IMR-90 (cell line): ENCODE results near the gene KCNC2. TPM values are rescaled to one million over a fixed set of nuclear protein-coding genes. Genes with fewer than 3 reads are reported as not detected.

Experiments
- ATAC-seq: fragments of 200-7000 bp; cut with Tn5 transposase; 2 replicates; pipeline ENCODE4 v1.9.1; 2020; ENCODE audit warnings: low read depth, mild to moderate bottlenecking, moderate library complexity
- BruUV-seq: library from RNA; stranded (reverse); fragments of 400-500 nt; replicated peaks from 2 replicates; lab custom pipeline; 2021; lab: Mats Ljungman, UMichigan
- CTCF ChIA-PET: fragments of 300-600 bp; formaldehyde crosslinking; extraction: SDS; loops from one replicate; lab custom pipeline; 2021; ENCODE audit warnings: antibody characterized with exemption; lab: Yijun Ruan, JAX
- POLR2A ChIA-PET: fragments of 300-600 bp; sonication (Branson Sonifier 250); formaldehyde crosslinking; loops from one replicate; lab custom pipeline; 2022; ENCODE audit warnings: antibody characterized with exemption; ENCODE audit not compliant: unreplicated experiment; lab: Charles Lee
- DNase-seq: peaks from one replicate; pipeline ENCODE4 v3.0.0; 2013
- H2AFZ ChIP-seq: replicated peaks from 2 replicates; pipeline ENCODE3; 2013; ENCODE audit warnings: low read length, mild to moderate bottlenecking; ENCODE audit not compliant: poor library complexity
- H2AK5ac ChIP-seq: 2 replicates; pipeline ENCODE4 v1.6.1; 2013; ENCODE audit warnings: low read depth, low read length, inconsistent platforms
- H2AK9ac ChIP-seq: replicated peaks from 2 replicates; pipeline ENCODE3; 2013; ENCODE audit warnings: mild to moderate bottlenecking, low read depth, low read length, moderate library complexity; ENCODE audit not compliant: poor library complexity
- H2BK120ac ChIP-seq: 2 replicates; pipeline ENCODE4 v1.6.1; 2013; ENCODE audit warnings: low read depth, low read length, inconsistent platforms
- H2BK15ac ChIP-seq: 3 replicates; pipeline ENCODE4 v1.6.1; 2013; ENCODE audit warnings: low read depth, low read length, inconsistent platforms
- H2BK20ac ChIP-seq: 2 replicates; pipeline ENCODE4 v1.6.1; 2013; ENCODE audit warnings: low read depth, mild to moderate bottlenecking, inconsistent platforms, low read length, moderate library complexity
- H2BK5ac ChIP-seq: 2 replicates; pipeline ENCODE4 v1.6.1; 2013; ENCODE audit warnings: mild to moderate bottlenecking, low read depth, low read length, inconsistent platforms; ENCODE audit not compliant: poor library complexity, severe bottlenecking
- H3K14ac ChIP-seq: replicated peaks from 2 replicates; pipeline ENCODE4 v1.6.1; 2013; ENCODE audit warnings: low read depth, low read length, inconsistent platforms
- H3K18ac ChIP-seq: 2 replicates; pipeline ENCODE4 v1.6.1; 2013; ENCODE audit warnings: low read depth, low read length, control low read depth
- H3K23ac ChIP-seq: 2 replicates; pipeline ENCODE4 v1.6.1; 2013; ENCODE audit warnings: low read depth, low read length, inconsistent platforms
- H3K27ac ChIP-seq: 2 replicates; pipeline ENCODE4 v1.5.1; 2013; ENCODE audit warnings: mild to moderate bottlenecking, control low read depth, low read length; ENCODE audit not compliant: insufficient read depth
- H3K27me3 ChIP-seq: 2 replicates; pipeline ENCODE4 v1.6.1; 2013; ENCODE audit warnings: low read length; ENCODE audit not compliant: control insufficient read depth, insufficient read depth
- H3K36me3 ChIP-seq: 2 replicates; pipeline ENCODE4 v1.6.1; 2013; ENCODE audit warnings: low read length, mixed read lengths; ENCODE audit not compliant: control insufficient read depth, insufficient read depth
- H3K4ac ChIP-seq: 2 replicates; pipeline ENCODE4 v1.6.1; 2013; ENCODE audit warnings: low read depth, low read length, inconsistent platforms
- H3K4me1 ChIP-seq: 2 replicates; pipeline ENCODE4 v1.6.1; 2013; ENCODE audit warnings: low read length, mixed read lengths; ENCODE audit not compliant: control insufficient read depth, insufficient read depth
- H3K4me2 ChIP-seq: 2 replicates; pipeline ENCODE4 v1.6.1; 2013; ENCODE audit warnings: low read depth, mild to moderate bottlenecking, control low read depth, low read length, moderate library complexity
- H3K4me3 ChIP-seq: 2 replicates; pipeline ENCODE4 v1.5.1; 2013; ENCODE audit warnings: low read depth, mild to moderate bottlenecking, control low read depth, low read length, moderate library complexity; ENCODE audit not compliant: insufficient read depth
- H3K56ac ChIP-seq: 2 replicates; pipeline ENCODE4 v1.6.1; 2013; ENCODE audit warnings: low read length, inconsistent platforms; ENCODE audit not compliant: insufficient read depth; ENCODE audit errors: extremely low read depth
- H3K79me1 ChIP-seq, 2 experiments: 2 replicates each; pipeline ENCODE4 v1.6.1; 2013; ENCODE audit warnings: low read length in 2 of 2, inconsistent platforms in 1 of 2, low read depth in 1 of 2
- H3K9ac ChIP-seq: 2 replicates; pipeline ENCODE4 v1.6.1; 2013; ENCODE audit warnings: low read depth, low read length, control low read depth
- H3K9me1 ChIP-seq: 2 replicates; pipeline ENCODE4 v1.6.1; 2013; ENCODE audit warnings: low read length, inconsistent platforms; ENCODE audit not compliant: insufficient read depth
- H3K9me3 ChIP-seq: 2 replicates; pipeline ENCODE4 v1.6.1; 2013; ENCODE audit warnings: low read length; ENCODE audit not compliant: control insufficient read depth, insufficient read depth
- H4K20me1 ChIP-seq: 2 replicates; pipeline ENCODE4 v1.6.1; 2013; ENCODE audit warnings: low read length, inconsistent platforms; ENCODE audit not compliant: insufficient read depth
- H4K5ac ChIP-seq: 2 replicates; pipeline ENCODE4 v1.6.1; 2013; ENCODE audit warnings: mild to moderate bottlenecking, low read depth, low read length, control low read depth
- H4K8ac ChIP-seq, 2 experiments: 2 replicates each; pipeline ENCODE4 v1.6.1; 2013; ENCODE audit warnings: low read depth in 2 of 2, low read length in 2 of 2, control low read depth in 1 of 2, inconsistent platforms in 1 of 2
- H4K91ac ChIP-seq: 2 replicates; pipeline ENCODE4 v1.6.1; 2013; ENCODE audit warnings: low read depth, low read length, inconsistent platforms; ENCODE audit not compliant: insufficient read depth
- BHLHE40 ChIP-seq: fragments of 150-350 bp; IDR thresholded peaks from 2 replicates; pipeline ENCODE4 v1.6.1; 2016; ENCODE audit warnings: mild to moderate bottlenecking, low read depth, low read length
- CEBPB ChIP-seq: IDR thresholded peaks from 2 replicates; pipeline ENCODE4 v1.6.1; 2012; ENCODE audit warnings: low read depth, low read length, improper control_type of control experiment
- FOS ChIP-seq: fragments of 150-350 bp; IDR thresholded peaks from 2 replicates; pipeline ENCODE4 v1.6.1; 2016; ENCODE audit warnings: low read depth, low read length
- RAD21 ChIP-seq: IDR thresholded peaks from 2 replicates; pipeline ENCODE4 v1.6.1; 2012; ENCODE audit warnings: low read length, improper control_type of control experiment
- whole genome bisulfite sequencing, 2 experiments: methylation state at CpG; one replicate each; pipeline versions ENCODE4 v1.1.5 to v1.1.7; 2013; ENCODE audit warnings: missing lambda C conversion rate in 2 of 2; ENCODE audit not compliant: insufficient read length in 1 of 2; ENCODE audit errors: extremely low coverage in 2 of 2; 5-methylcytosine and 5-hydroxymethylcytosine counted together
- dilution Hi-C: fragments of 300-500 bp; cut with HindIII; formaldehyde crosslinking; loops from one replicate; pipeline ENCODE4 v1.14.3; 2018; ENCODE audit warnings: low sequenced_read_pairs; ENCODE audit not compliant: unreplicated experiment
- in situ Hi-C: fragments of 300-500 bp; cut with MboI; formaldehyde crosslinking; loops from 3 replicates; pipeline ENCODE4 v1.14.3; 2019; ENCODE audit warnings: low sequenced_read_pairs, inconsistent platforms, mixed read lengths
- intact Hi-C: fragments of 100-400 bp; cut with micrococcal nuclease; formaldehyde crosslinking; loops from 2 replicates; pipeline ENCODE4 v1.10.0; 2022
- polyA plus RNA-seq, 3 experiments: library from polyadenylated mRNA; depleted of rRNA; stranded (reverse); fragments of >200 nt; gene quantifications; 2 replicates each; pipeline ENCODE4 v1.2.3, GENCODE V29; 2012; ENCODE audit warnings: low replicate concordance in 1 of 3
- total RNA-seq: library from RNA; depleted of rRNA; stranded (reverse); fragments of >200 nt; gene quantifications from 2 replicates; pipeline ENCODE4 v1.2.3, GENCODE V29; 2012
- TF ChIP-seq, protein P1 (sequence below): fragments of 150-350 bp; IDR thresholded peaks from 2 replicates; pipeline ENCODE4 v1.6.1; 2016; ENCODE audit warnings: low read depth, mild to moderate bottlenecking, low read length, moderate library complexity, borderline replicate concordance

Gene KCNC2
- total and polyA plus RNA-seq, 2 of the 4 experiments (the other 2 are of a cell fraction) = not detected

DNA sequence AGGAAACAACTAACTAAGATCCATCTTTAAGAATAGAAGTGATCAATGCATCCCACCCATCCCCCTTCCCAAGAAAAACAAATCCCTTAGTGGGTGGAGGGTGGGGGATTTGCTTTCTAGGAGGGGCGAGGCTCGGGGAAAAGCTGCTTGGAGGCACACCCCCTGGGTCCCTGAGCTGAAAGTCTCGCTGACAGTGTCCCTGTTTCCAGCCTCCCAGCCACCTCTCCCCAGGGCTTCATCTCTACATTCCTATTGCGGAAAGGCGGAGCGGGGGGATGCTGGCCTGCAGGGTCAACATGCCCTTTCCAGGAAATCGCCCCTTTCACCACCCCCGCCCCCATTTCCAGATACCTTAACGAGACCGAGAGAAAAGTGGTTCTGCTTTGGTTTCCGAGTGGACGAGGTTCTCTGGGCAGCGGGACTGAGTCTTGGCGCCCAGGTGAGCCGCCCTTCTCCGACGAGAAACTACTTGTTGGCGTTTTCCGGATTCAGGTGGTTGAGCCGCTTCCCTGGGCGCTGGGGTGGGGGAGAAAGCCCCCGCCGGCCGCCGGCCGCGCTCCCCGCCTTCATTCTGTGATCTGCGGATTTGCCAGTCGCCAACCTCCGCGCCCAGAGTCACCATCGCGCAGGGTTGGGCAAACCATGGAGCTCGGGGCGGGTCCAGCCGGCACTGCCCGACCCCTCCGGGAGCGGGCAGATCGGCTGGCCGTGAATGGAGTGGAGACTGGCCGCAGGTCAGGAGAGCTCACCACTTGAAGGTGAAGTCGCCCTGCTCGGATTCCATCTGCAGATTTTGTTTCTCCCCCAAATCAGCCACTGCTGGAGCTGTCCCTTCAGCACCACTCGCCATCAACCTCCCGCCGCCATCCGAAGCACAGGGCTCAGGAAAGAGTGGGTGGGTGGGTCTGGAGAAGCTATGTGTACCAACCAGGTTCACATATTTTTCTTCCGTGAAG, 505 bp downstream of the KCNC2 start:
- Histone ChIP-seq H3K4me1 (no peaks in the 10 kb centered on the region), H3K9me1 (no peaks in the 10 kb centered on the region), H4K5ac (no peak overlapping the region), H3K9ac (no peak overlapping the region), H3K27me3 (peaks cover 30% of the 10 kb centered on the region), H2AK5ac (no peak overlapping the region), H3K4me2 (peak overlapping the region; percentile 68; the same call in 1 of the 2 replicates), H3K14ac (no peak overlapping the region), H2BK15ac (no peak overlapping the region), H3K36me3 (no peaks in the 10 kb centered on the region), H3K4me3 (no peak overlapping the region), H3K79me1 (no peaks in the 10 kb centered on the region), H2AK9ac (no peak overlapping the region), H4K8ac (no peak overlapping the region), H2BK5ac (no peak overlapping the region), H3K18ac (no peak overlapping the region), H3K56ac (no peak overlapping the region), H3K27ac (no peak overlapping the region), H4K20me1 (no peaks in the 10 kb centered on the region), H3K4ac (no peak overlapping the region), H2BK120ac (no peak overlapping the region), H3K23ac (no peak overlapping the region), H2AFZ (no peak overlapping the region), H4K91ac (no peak overlapping the region), H2BK20ac (no peak overlapping the region), H3K9me3 (peaks cover 6% of the 10 kb centered on the region; the same call in 1 of the 2 replicates)
- no TSS peak for BruUV-seq
- WGBS, 2 experiments = 2% methylated on average over 9 of the region's 50 CpGs; no CpG with 5 or more reads in 1 of the 2 experiments
- intact Hi-C loops = loop anchor here (5.0 kb wide), 1 partner anchor 753 kb away; no protein-coding TSS in a partner anchor
- TF ChIP-seq BHLHE40 = no peak
- no peak for TF ChIP-seq CEBPB
- TF ChIP-seq RAD21 = no peak
- TF ChIP-seq FOS = no peak
- TF ChIP-seq, protein P1, sequence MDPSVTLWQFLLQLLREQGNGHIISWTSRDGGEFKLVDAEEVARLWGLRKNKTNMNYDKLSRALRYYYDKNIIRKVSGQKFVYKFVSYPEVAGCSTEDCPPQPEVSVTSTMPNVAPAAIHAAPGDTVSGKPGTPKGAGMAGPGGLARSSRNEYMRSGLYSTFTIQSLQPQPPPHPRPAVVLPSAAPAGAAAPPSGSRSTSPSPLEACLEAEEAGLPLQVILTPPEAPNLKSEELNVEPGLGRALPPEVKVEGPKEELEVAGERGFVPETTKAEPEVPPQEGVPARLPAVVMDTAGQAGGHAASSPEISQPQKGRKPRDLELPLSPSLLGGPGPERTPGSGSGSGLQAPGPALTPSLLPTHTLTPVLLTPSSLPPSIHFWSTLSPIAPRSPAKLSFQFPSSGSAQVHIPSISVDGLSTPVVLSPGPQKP = no peak
- dilution Hi-C loops = no loop called here
- in situ Hi-C loops = no loop called here
- ATAC-seq (peak; percentile 82), DNase-seq (peak; percentile 18)
- CTCF ChIA-PET = no interaction called here
- POLR2A ChIA-PET = no interaction called here
